Measurements from ENCODE around the gene C11orf52.

C11orf52 gene

GRCh38 chr11:111870113-111870512, 48.6 kb upstream of the C11orf52 start:
- Histone ChIP-seq H3K4me1 (ENCODE audit: control insufficient read depth, insufficient read depth, low read length) (no peaks in the 10 kb centered on the region), H3K36me3 (ENCODE audit: control insufficient read depth in 2 of 2, insufficient read depth in 1 of 2, low read length in 2 of 2) (peaks cover 15 to 41% of the 10 kb centered on the region in 2 experiments; a peak in 2 of 3 replicates), H3K4me3 (ENCODE audit: low read depth, low read length) (no peak overlapping the region), H3K27ac (ENCODE audit: extremely low read depth, low read depth, low read length) (no peak overlapping the region), H3K9me3 (ENCODE audit: control insufficient read depth, insufficient read depth, low read depth, low read length) (no peaks in the 10 kb centered on the region)
- CTCF ChIA-PET: interaction anchor here (0.6 to 2.8 kb wide), 6 partner anchors 9 to 410 kb away, joined by 4 to 17 read pairs (median 4); no protein-coding TSS in a partner anchor
- POLR2A ChIA-PET: interaction anchor here (0.6 to 1.8 kb wide), 5 partner anchors 18 to 111 kb away, joined by 3 to 18 read pairs (median 3); no protein-coding TSS in a partner anchor
- TF ChIP-seq ZBTB8A (tag by site-specific recombination; IDR thresholded peaks at IDR 0.05) (no peak), ZNF777 (tag by site-specific recombination; IDR thresholded peaks at IDR 0.05; ENCODE audit: borderline replicate concordance) (no peak), ZNF585B (tag by site-specific recombination; IDR thresholded peaks at IDR 0.05) (no peak), ZNF174 (tag by site-specific recombination; IDR thresholded peaks at IDR 0.05) (no peak), OSR2 (tag by site-specific recombination; IDR thresholded peaks at IDR 0.05) (no peak), ZNF335 (tag by site-specific recombination; conservative IDR thresholded peaks at IDR 0.05) (no peak), ZNF311 (tag by site-specific recombination; IDR thresholded peaks at IDR 0.05; ENCODE audit: borderline replicate concordance) (no peak), ZNF2 (tag by site-specific recombination; IDR thresholded peaks at IDR 0.05) (no peak), ZNF623 (tag by site-specific recombination; IDR thresholded peaks at IDR 0.05) (no peak), ZFP37 (tag by site-specific recombination; IDR thresholded peaks at IDR 0.05) (no peak), ZNF121 (tag by site-specific recombination; IDR thresholded peaks at IDR 0.05) (no peak), ZFP3 (tag by site-specific recombination; IDR thresholded peaks at IDR 0.05; ENCODE audit: low read depth) (no peak)

DNA sequence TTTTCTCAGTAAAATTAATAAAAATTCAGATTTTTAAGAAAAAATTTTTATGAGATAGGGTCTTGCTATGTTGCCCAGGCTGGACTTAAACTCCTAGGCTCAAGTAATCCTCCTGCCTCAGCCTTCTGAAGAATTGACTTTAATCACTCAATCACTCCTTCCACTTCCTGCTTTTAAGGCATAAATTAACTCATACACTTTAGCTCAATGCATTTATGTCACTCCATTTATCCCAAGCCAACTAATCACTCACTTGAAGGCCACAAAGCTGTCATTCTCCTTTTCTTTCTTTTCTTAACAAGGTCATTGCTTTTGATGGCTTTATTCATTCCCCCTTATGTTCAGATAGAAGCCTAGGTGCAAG, 48.2 kb upstream of the C11orf52 start:
- H3K27ac ChIP-seq (ENCODE audit: extremely low read depth, low read depth, low read length): 0 out of 2 replicates have a peak overlapping the region, but pooled peaks have one; percentile 66
- ChIA-PET POLR2A (interaction anchor here (0.6 to 1.8 kb wide), 8 partner anchors 19 to 214 kb away, joined by 3 to 18 read pairs (median 4); no protein-coding TSS in a partner anchor), CTCF (interaction anchor here (0.6 to 2.8 kb wide), 7 partner anchors 9 to 410 kb away, joined by 3 to 17 read pairs (median 4); no protein-coding TSS in a partner anchor)
- peak overlapping the region; percentile 89 for H3K4me3 ChIP-seq (ENCODE audit: low read depth, low read length)
- H3K9me3 ChIP-seq (ENCODE audit: control insufficient read depth, insufficient read depth, low read depth, low read length): no peaks in the 10 kb centered on the region
- no peaks in the 10 kb centered on the region for H3K4me1 ChIP-seq (ENCODE audit: control insufficient read depth, insufficient read depth, low read length)
- peaks cover 13 to 42% of the 10 kb centered on the region in 2 experiments; a peak in 2 of 3 replicates for H3K36me3 ChIP-seq (ENCODE audit: control insufficient read depth in 2 of 2, insufficient read depth in 1 of 2, low read length in 2 of 2)
- TF ChIP-seq, protein P1, sequence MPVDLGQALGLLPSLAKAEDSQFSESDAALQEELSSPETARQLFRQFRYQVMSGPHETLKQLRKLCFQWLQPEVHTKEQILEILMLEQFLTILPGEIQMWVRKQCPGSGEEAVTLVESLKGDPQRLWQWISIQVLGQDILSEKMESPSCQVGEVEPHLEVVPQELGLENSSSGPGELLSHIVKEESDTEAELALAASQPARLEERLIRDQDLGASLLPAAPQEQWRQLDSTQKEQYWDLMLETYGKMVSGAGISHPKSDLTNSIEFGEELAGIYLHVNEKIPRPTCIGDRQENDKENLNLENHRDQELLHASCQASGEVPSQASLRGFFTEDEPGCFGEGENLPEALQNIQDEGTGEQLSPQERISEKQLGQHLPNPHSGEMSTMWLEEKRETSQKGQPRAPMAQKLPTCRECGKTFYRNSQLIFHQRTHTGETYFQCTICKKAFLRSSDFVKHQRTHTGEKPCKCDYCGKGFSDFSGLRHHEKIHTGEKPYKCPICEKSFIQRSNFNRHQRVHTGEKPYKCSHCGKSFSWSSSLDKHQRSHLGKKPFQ (tag by site-specific recombination; IDR thresholded peaks at IDR 0.05): no peak
- TF ChIP-seq ZNF121 (tag by site-specific recombination; IDR thresholded peaks at IDR 0.05): peak; percentile 94

GRCh38 chr11:111870886-111871692, 47.6 kb upstream of the C11orf52 start, which contains the start of gene ALG9:
Gene ALG9, minus strand, starts transcription at chr11:111871581. Its CDS starts 99 bp downstream, at chr11:111871482.
- Histone ChIP-seq H3K4me3 (ENCODE audit: low read depth, low read length) (peak within 1 kb of the TSS; percentile 89), H3K27ac (ENCODE audit: extremely low read depth, low read depth, low read length) (peak within 1 kb of the TSS; percentile 66; the same call in 1 of the 2 replicates), H3K9me3 (ENCODE audit: control insufficient read depth, insufficient read depth, low read depth, low read length) (no peaks in the 10 kb centered on the region), H3K4me1 (ENCODE audit: control insufficient read depth, insufficient read depth, low read length) (no peaks in the 10 kb centered on the region), H3K36me3 (ENCODE audit: control insufficient read depth in 2 of 2, insufficient read depth in 1 of 2, low read length in 2 of 2) (peaks cover 9 to 43% of the 10 kb centered on the region in 2 experiments; a peak in 2 of 3 replicates)
- CTCF ChIA-PET: interaction anchor here (0.6 to 2.8 kb wide), 12 partner anchors 9 to 409 kb away, joined by 3 to 17 read pairs (median 4); partner anchors contain the start of gene DIXDC1
- POLR2A ChIA-PET: interaction anchor here (0.5 to 1.8 kb wide), 16 partner anchors 15 to 350 kb away, joined by 3 to 18 read pairs (median 3); no protein-coding TSS in a partner anchor
- TF ChIP-seq HOXA7 (CRISPR knock-in tag; IDR thresholded peaks at IDR 0.05; ENCODE audit: borderline replicate concordance): no peak
- no peak for TF ChIP-seq ZFP3 (tag by site-specific recombination; IDR thresholded peaks at IDR 0.05; ENCODE audit: low read depth)
- TF ChIP-seq PBX3 (CRISPR knock-in tag; IDR thresholded peaks at IDR 0.05): peak; percentile 78
- no peak for TF ChIP-seq ZBTB6 (tag by site-specific recombination; IDR thresholded peaks at IDR 0.05)
- TF ChIP-seq ZNF140 (tag by site-specific recombination; IDR thresholded peaks at IDR 0.05): no peak
- TF ChIP-seq ZSCAN16 (tag by site-specific recombination; IDR thresholded peaks at IDR 0.05): no peak
- TF ChIP-seq ZNF138 (tag by site-specific recombination; IDR thresholded peaks at IDR 0.05; ENCODE audit: borderline replicate concordance): no peak
- TF ChIP-seq ZNF747 (tag by site-specific recombination; IDR thresholded peaks at IDR 0.05): no peak
- no peak for TF ChIP-seq ZNF16 (tag by site-specific recombination; IDR thresholded peaks at IDR 0.05; ENCODE audit: low read depth)
- no peak for TF ChIP-seq SCRT2 (tag by site-specific recombination; IDR thresholded peaks at IDR 0.05)
- TF ChIP-seq ZNF112 (tag by site-specific recombination; IDR thresholded peaks at IDR 0.05): no peak
- peak; percentile 54; the same call in 1 of the 2 replicates for TF ChIP-seq ZNF692 (tag by site-specific recombination; IDR thresholded peaks at IDR 0.05)
- TF ChIP-seq ZNF175 (tag by site-specific recombination; IDR thresholded peaks at IDR 0.05): no peak

Measured in HEK293 (cell line).